ENCODE measurements around the gene ATXN7L1. TPM values are rescaled to one million over a fixed set of nuclear protein-coding genes. Genes with fewer than 3 reads are reported as not detected.

Gene ATXN7L1
- total RNA-seq, 1 donor from 2014 or later: 20.6 TPM

DNA sequence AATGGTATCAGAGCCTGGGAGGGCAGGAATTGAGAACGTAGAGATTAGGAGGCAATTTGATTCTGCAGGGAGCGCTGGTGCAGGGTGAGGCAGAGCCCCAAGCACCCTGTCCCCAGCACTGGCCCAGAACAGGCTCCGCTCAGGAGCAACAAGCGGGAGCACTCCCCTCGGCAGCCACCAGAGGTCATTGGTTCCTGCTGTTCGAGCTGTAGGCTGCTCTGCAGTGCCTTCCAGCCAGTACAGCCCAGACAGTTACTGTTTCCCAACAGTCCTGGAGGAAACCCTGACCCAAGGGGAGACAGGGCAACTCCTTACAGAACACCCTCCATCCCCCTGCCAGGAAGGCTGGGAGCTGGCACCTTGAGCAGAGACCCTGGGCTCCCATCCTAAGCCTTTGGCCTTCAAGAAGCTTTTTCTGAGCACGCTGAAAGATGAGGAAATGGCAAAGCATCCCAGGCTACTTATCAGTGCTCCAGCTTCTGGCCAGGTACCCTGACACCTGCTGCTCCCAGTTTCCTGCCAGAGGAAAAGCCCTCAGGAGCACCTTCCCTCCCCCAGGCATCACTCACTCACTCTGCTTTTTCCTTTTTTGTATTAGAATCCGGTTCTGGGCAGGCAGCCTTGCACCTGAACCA, 223.9 kb downstream of the ATXN7L1 start:
- peak; percentile 91 for DNase-seq
- Mint-ChIP-seq H3K27ac (ENCODE audit: unreplicated experiment) (no peak overlapping the region), H3K27me3 (ENCODE audit: unreplicated experiment) (peaks cover 13% of the 10 kb centered on the region), H3K36me3 (ENCODE audit: unreplicated experiment) (no peaks in the 10 kb centered on the region), H3K4me1 (ENCODE audit: low read depth, unreplicated experiment) (peaks cover 36% of the 10 kb centered on the region), H3K4me3 (ENCODE audit: unreplicated experiment) (no peak overlapping the region), H3K9me3 (ENCODE audit: unreplicated experiment) (peaks cover 4% of the 10 kb centered on the region)
- TF ChIP-seq CTCF (IDR thresholded peaks at IDR 0.05; ENCODE audit: partially characterized antibody, unreplicated experiment): peak; percentile 84

DNA sequence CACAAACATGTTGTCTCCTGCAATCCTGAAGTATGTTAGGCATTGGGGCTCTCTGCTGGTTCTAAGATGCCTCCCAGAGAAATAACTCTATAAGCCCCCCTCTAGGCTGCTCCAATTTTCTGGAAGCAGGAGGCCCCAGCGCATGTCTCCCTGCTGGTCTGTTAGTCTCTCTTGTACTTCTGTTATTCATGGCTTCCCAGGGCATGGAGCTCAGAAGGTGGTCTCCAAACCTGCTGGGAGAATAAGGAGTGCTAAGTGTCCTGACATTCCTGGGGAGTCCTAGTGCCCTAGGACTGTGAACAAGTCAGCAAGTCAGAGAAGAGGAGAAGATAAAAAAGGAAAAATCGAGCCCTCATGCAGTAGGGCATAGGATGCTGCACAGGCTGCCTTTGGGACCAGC, 224.6 kb downstream of the ATXN7L1 start:
- Mint-ChIP-seq H3K27me3 (ENCODE audit: unreplicated experiment) (peaks cover 13% of the 10 kb centered on the region), H3K36me3 (ENCODE audit: unreplicated experiment) (no peaks in the 10 kb centered on the region), H3K27ac (ENCODE audit: unreplicated experiment) (no peak overlapping the region), H3K4me1 (ENCODE audit: low read depth, unreplicated experiment) (peaks cover 36% of the 10 kb centered on the region), H3K4me3 (ENCODE audit: unreplicated experiment) (no peak overlapping the region), H3K9me3 (ENCODE audit: unreplicated experiment) (peaks cover 4% of the 10 kb centered on the region)
- no peak for TF ChIP-seq CTCF (IDR thresholded peaks at IDR 0.05; ENCODE audit: partially characterized antibody, unreplicated experiment)
- no peak for DNase-seq

- H3K4me1 Mint-ChIP-seq (ENCODE audit: low read depth, unreplicated experiment): peaks cover 31% of the 10 kb centered on the region
These were observed 225.9 kb downstream of the ATXN7L1 start for GRCh38 chr7:105650382-105650970.

DNA sequence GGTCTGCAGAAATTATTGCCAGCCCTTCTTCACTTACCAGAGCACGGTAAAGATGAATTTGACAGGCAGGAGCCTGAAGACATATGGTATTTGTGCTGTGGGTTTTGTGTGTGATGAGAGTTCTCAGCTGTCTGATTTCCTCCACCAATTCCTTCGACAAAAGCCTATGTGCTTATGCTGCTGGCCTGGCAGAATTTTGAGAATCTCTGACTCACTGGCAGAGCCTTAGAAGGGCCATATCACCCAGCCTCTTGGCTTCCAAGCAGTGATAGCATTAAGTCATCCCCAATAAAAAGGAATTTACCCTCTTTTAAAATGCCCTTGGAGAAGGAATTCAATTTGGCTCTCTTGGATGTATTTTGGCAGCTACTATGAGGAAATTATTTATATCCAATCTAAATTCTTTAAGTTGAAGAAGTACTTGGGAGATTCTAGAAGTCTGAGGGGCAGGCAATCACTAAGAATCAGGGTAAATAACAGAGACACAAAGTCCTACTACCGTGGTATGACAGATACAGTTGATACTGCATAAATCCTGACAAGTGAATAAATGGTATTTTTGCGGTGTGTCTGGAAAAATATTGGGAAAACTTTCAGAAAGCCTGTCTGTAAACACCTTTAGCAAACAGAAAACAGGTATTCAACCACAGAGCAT, 226.5 kb downstream of the ATXN7L1 start:
- no peak for TF ChIP-seq CTCF (IDR thresholded peaks at IDR 0.05; ENCODE audit: partially characterized antibody, unreplicated experiment)
- Mint-ChIP-seq H3K27ac (ENCODE audit: unreplicated experiment) (peak overlapping the region; percentile 5), H3K9me3 (ENCODE audit: unreplicated experiment) (peaks cover 4% of the 10 kb centered on the region), H3K4me3 (ENCODE audit: unreplicated experiment) (no peak overlapping the region), H3K4me1 (ENCODE audit: low read depth, unreplicated experiment) (peaks cover 32% of the 10 kb centered on the region), H3K27me3 (ENCODE audit: unreplicated experiment) (peaks cover 13% of the 10 kb centered on the region), H3K36me3 (ENCODE audit: unreplicated experiment) (no peaks in the 10 kb centered on the region)
- DNase-seq: no peak

More at GRCh38 chr7:105650382-105650970, 225.9 kb downstream of the ATXN7L1 start:
- no peak for DNase-seq
- Mint-ChIP-seq H3K36me3 (ENCODE audit: unreplicated experiment) (no peaks in the 10 kb centered on the region), H3K27me3 (ENCODE audit: unreplicated experiment) (peaks cover 13% of the 10 kb centered on the region), H3K27ac (ENCODE audit: unreplicated experiment) (no peak overlapping the region), H3K4me3 (ENCODE audit: unreplicated experiment) (no peak overlapping the region), H3K9me3 (ENCODE audit: unreplicated experiment) (peaks cover 4% of the 10 kb centered on the region)
- TF ChIP-seq CTCF (IDR thresholded peaks at IDR 0.05; ENCODE audit: partially characterized antibody, unreplicated experiment): no peak
